ENCODE data around the gene PGK1. TPM values are rescaled to one million over a fixed set of nuclear protein-coding genes. Genes with fewer than 3 reads are reported as not detected.

The PGK1 gene
- total RNA-seq, 1 experiment from 2014 or later, result 663 TPM

DNA sequence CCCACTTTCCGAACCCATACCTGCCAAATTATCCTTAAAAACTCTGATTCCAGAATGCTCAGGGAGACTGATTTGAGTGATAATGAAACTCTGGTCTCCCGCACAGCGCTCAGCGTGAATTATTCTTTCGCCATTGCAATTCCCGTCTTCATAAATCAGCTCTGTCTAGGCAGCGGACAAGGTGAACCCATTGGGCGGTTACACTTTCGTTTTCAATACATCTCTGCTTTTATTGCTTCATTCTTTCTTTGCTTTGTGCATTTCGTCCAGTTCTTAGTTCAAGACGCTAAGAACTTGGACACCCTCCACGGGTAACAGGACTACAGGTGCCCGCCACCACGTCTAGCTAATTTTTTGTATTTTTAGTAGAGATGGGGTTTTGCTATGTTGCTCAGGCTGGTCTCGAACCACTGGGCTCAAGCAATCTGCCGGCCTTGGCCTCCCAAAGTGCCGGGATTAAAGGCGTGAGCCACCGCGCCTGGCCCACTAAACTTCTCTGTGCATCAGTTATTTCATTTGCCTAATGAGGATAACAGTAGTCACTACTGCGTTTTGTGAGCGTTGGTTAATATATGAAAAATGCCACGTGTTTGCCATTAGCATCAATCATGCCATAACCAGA lies 936 bp upstream of the PGK1 start:
- Histone ChIP-seq H3K4me1 (ENCODE audit: insufficient read depth, low read length) (peaks cover 32% of the 10 kb centered on the region), H3K9me3 (ENCODE audit: low read length) (no peaks in the 10 kb centered on the region), H3K9ac (ENCODE audit: low read length) (peak overlapping the region; percentile 56), H3K27ac (ENCODE audit: low read length) (peak overlapping the region; percentile 59), H4K20me1 (ENCODE audit: low read length) (peaks cover 32% of the 10 kb centered on the region), H3F3A (ENCODE audit: low read length, unreplicated experiment) (no peaks in the 10 kb centered on the region), H3K4me2 (ENCODE audit: low read length) (peak overlapping the region; percentile 70), H2AFZ (ENCODE audit: low read length) (peak overlapping the region; percentile 67), H3K36me3 (ENCODE audit: low read depth, low read length) (peaks cover 31% of the 10 kb centered on the region), H3K27me3 (ENCODE audit: low read length) (no peaks in the 10 kb centered on the region), H3K79me2 (ENCODE audit: low read length) (peaks cover 41% of the 10 kb centered on the region), H3K4me3 (ENCODE audit: low read length) (peak overlapping the region; percentile 88), H3K9me2 (replicated peaks; ENCODE audit: low read length) (no peaks in the 10 kb centered on the region)
- POLR2A ChIA-PET (ENCODE audit: unreplicated experiment), result no interaction called here
- TF ChIP-seq EZH2phosphoT487 (IDR thresholded peaks at IDR 0.05; ENCODE audit: borderline replicate concordance, low read length) (no peak), EZH2 (IDR thresholded peaks at IDR 0.05; ENCODE audit: low read length, unreplicated experiment) (no peak)
- TF ChIP-seq, protein P1, sequence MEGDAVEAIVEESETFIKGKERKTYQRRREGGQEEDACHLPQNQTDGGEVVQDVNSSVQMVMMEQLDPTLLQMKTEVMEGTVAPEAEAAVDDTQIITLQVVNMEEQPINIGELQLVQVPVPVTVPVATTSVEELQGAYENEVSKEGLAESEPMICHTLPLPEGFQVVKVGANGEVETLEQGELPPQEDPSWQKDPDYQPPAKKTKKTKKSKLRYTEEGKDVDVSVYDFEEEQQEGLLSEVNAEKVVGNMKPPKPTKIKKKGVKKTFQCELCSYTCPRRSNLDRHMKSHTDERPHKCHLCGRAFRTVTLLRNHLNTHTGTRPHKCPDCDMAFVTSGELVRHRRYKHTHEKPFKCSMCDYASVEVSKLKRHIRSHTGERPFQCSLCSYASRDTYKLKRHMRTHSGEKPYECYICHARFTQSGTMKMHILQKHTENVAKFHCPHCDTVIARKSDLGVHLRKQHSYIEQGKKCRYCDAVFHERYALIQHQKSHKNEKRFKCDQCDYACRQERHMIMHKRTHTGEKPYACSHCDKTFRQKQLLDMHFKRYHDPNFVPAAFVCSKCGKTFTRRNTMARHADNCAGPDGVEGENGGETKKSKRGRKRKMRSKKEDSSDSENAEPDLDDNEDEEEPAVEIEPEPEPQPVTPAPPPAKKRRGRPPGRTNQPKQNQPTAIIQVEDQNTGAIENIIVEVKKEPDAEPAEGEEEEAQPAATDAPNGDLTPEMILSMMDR (conservative IDR thresholded peaks at IDR 0.05; ENCODE audit: low read depth, low read length), result no peak
- BruUV-seq (replicated peaks), result TSS peak; percentile 81
- CTCF ChIA-PET, result no interaction called here
- intact Hi-C loops (cut with micrococcal nuclease), result no loop called here
- DNase-seq (no peak), ATAC-seq (no peak)

DNA sequence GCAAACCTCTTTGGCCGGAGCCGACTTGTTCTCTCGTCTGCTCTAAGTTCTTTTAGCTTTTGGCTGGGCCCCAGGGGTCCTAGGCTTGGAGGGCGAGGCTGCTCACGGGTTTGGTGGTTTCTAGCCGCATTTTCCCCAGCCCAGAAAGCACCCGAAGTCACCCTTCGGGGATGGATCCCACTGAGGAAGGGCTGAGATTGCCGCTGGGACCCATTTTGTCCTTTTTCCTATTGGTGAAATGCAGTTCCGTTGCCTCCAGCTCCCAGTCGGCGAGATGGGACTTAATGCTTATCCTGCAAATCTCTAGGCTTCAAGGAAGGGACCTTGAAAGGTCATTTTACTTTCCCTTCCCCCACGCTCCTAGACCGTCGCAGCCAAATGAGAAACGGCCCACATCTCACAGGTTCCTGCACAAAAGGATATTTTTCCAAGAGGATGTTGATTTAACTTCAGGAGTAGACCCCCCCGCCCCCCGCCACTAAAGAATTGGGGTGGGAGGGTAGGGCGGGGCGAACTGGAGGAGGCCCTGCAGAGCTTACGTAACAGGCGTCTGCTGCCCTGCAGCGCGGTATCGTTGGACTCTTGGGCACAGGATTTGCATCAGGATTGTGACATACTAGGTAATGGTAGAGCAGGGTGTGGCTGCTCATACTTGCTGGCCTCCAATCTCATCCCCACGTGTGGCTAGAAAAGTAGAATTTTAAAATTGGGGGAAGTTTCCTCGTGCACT lies 564 bp downstream of the PGK1 start:
- H3K36me3 ChIP-seq (ENCODE audit: low read depth, low read length), result peaks cover 46% of the 10 kb centered on the region
- ATAC-seq (peak; percentile 21), DNase-seq (peak; percentile 41)
- peak overlapping the region; percentile 99 for H3K4me2 ChIP-seq (ENCODE audit: low read length)
- no peaks in the 10 kb centered on the region for H3K9me3 ChIP-seq (ENCODE audit: low read length)
- H3K79me2 ChIP-seq (ENCODE audit: low read length), result peaks cover 56% of the 10 kb centered on the region
- H3K9me2 ChIP-seq (replicated peaks; ENCODE audit: low read length), result no peaks in the 10 kb centered on the region
- ChIA-PET CTCF (no interaction called here), POLR2A (ENCODE audit: unreplicated experiment) (no interaction called here)
- H3K4me3 ChIP-seq (ENCODE audit: low read length), result peak overlapping the region; percentile 88
- no peak for TF ChIP-seq EZH2phosphoT487 (IDR thresholded peaks at IDR 0.05; ENCODE audit: borderline replicate concordance, low read length)
- H4K20me1 ChIP-seq (ENCODE audit: low read length), result peaks cover 47% of the 10 kb centered on the region
- H3K27ac ChIP-seq (ENCODE audit: low read length), result peak overlapping the region; percentile 61
- peak overlapping the region; percentile 96 for H3K9ac ChIP-seq (ENCODE audit: low read length)
- BruUV-seq (replicated peaks), result TSS peak; percentile 78
- H3K27me3 ChIP-seq (ENCODE audit: low read length), result no peaks in the 10 kb centered on the region
- intact Hi-C loops (cut with micrococcal nuclease), result no loop called here
- H3K4me1 ChIP-seq (ENCODE audit: insufficient read depth, low read length), result peaks cover 36% of the 10 kb centered on the region
- no peaks in the 10 kb centered on the region for H3F3A ChIP-seq (ENCODE audit: low read length, unreplicated experiment)
- H2AFZ ChIP-seq (ENCODE audit: low read length), result peak overlapping the region; percentile 38; the same call in 1 of the 2 replicates

DNA sequence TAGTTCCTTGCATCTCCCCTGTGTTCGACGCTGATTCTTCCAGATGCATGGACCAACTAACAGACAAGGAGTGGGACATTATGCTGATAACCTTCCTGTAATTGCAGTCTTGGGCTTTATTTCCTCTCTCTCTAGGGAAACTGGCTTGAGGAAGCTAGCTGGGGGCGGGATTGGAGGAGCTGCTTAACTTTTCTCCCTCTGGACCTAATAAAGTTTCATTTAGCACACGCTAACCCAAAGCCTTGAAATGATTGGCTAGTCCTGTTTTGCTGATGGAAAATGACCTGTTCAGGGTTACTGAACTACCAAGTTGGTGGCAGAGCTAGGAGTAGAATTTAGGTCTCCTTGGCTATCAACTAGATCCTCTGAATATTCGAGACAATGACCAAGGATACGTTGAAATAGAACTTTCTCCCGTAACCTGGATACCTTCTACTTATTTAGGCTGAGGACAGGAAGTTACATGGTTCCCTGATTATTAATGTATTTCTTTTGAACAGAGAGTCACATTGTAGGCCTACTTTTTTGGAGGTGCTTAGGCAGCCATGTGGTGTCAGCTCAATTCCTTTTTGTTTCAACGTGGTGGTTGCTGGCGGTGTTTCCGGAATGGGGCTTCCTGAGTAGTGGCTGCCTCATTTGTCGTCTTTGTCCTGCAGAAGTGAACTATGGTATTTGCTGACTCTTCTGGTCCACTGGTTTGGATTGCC lies 2.0 kb downstream of the PGK1 start:
- ATAC-seq (no peak), DNase-seq (no peak)
- no peak overlapping the region for H2AFZ ChIP-seq (ENCODE audit: low read length)
- intact Hi-C loops (cut with micrococcal nuclease), result no loop called here
- no peaks in the 10 kb centered on the region for H3K27me3 ChIP-seq (ENCODE audit: low read length)
- peaks cover 56% of the 10 kb centered on the region for H3K36me3 ChIP-seq (ENCODE audit: low read depth, low read length)
- H3K27ac ChIP-seq (ENCODE audit: low read length), result no peak overlapping the region
- H4K20me1 ChIP-seq (ENCODE audit: low read length), result peaks cover 54% of the 10 kb centered on the region
- H3K9ac ChIP-seq (ENCODE audit: low read length), result peak overlapping the region; percentile 96
- H3K79me2 ChIP-seq (ENCODE audit: low read length), result peaks cover 70% of the 10 kb centered on the region
- peak overlapping the region; percentile 99 for H3K4me2 ChIP-seq (ENCODE audit: low read length)
- H3K9me3 ChIP-seq (ENCODE audit: low read length), result no peaks in the 10 kb centered on the region
- no peaks in the 10 kb centered on the region for H3K9me2 ChIP-seq (replicated peaks; ENCODE audit: low read length)
- CTCF ChIA-PET, result no interaction called here
- no TSS peak for BruUV-seq (replicated peaks)
- no peaks in the 10 kb centered on the region for H3F3A ChIP-seq (ENCODE audit: low read length, unreplicated experiment)
- POLR2A ChIA-PET (ENCODE audit: unreplicated experiment), result no interaction called here
- H3K4me3 ChIP-seq (ENCODE audit: low read length), result peak overlapping the region; percentile 88
- TF ChIP-seq EZH2phosphoT487 (IDR thresholded peaks at IDR 0.05; ENCODE audit: borderline replicate concordance, low read length) (no peak), EZH2 (IDR thresholded peaks at IDR 0.05; ENCODE audit: low read length, unreplicated experiment) (no peak)
- TF ChIP-seq, protein P1 (conservative IDR thresholded peaks at IDR 0.05; ENCODE audit: low read depth, low read length), result no peak
- H3K4me1 ChIP-seq (ENCODE audit: insufficient read depth, low read length), result peaks cover 34% of the 10 kb centered on the region
